CD4-positive, alpha-beta T cell treated with Interferon alpha-2 for 1 hour (primary cell): Measurements from ENCODE around the gene APOBEC3G.
"Not testable (repeated sequence)": the region's sequence is repeated elsewhere in the genome, so short reads cannot be mapped to it uniquely, and the experiment has no call there.

Experiments
- DNase-seq, 2 donors: peaks; one replicate each; pipeline ENCODE4 v3.0.0-alpha.2; 2020 to 2022

The APOBEC3G gene

GRCh38 chr22:39077026-39077840 is at the start of gene APOBEC3G:
Gene APOBEC3G (plus strand): TSS chr22:39077275. CDS start chr22:39077362, 87 bp downstream.
- DNase-seq = peak; percentile 73 to 82

GRCh38 chr22:39027717-39028116 is 49.4 kb upstream of the APOBEC3G start:
- DNase-seq = no peak

GRCh38 chr22:39028281-39028680 is 48.8 kb upstream of the APOBEC3G start:
- DNase-seq = no peak

GRCh38 chr22:39029227-39029626 is 47.8 kb upstream of the APOBEC3G start:
- DNase-seq = no peak

- DNase-seq = no peak
Observed at GRCh38 chr22:39030705-39031104, 46.4 kb upstream of the APOBEC3G start.

GRCh38 chr22:39031434-39032295 is 45.4 kb upstream of the APOBEC3G start:
- DNase-seq = not testable (repeated sequence)

- DNase-seq = not testable (repeated sequence)
Observed at GRCh38 chr22:39037071-39037470, 40.0 kb upstream of the APOBEC3G start.

GRCh38 chr22:39039306-39040126 is 37.6 kb upstream of the APOBEC3G start:
- no peak for DNase-seq

GRCh38 chr22:39040155-39040537 is 36.9 kb upstream of the APOBEC3G start:
- not testable (repeated sequence) for DNase-seq

GRCh38 chr22:39040538-39041296 is 36.4 kb upstream of the APOBEC3G start, which contains the start of gene APOBEC3F:
Gene APOBEC3F (plus strand): TSS chr22:39040864. CDS start chr22:39040961, 97 bp downstream.
- peak; percentile 78 to 87 for DNase-seq

- DNase-seq = no peak
Observed at GRCh38 chr22:39041908-39042307, 35.2 kb upstream of the APOBEC3G start.

- not testable (repeated sequence) for DNase-seq
Observed at GRCh38 chr22:39043063-39043462, 34.0 kb upstream of the APOBEC3G start.

GRCh38 chr22:39045136-39045535 is 31.9 kb upstream of the APOBEC3G start:
- not testable (repeated sequence) for DNase-seq

- DNase-seq = not testable (repeated sequence)
Observed at GRCh38 chr22:39049486-39049885, 27.6 kb upstream of the APOBEC3G start.

- not testable (repeated sequence) for DNase-seq
Observed at GRCh38 chr22:39051844-39052495, 25.1 kb upstream of the APOBEC3G start.

- DNase-seq = no peak
Observed at GRCh38 chr22:39055658-39056057, 21.4 kb upstream of the APOBEC3G start.

GRCh38 chr22:39061290-39061689 is 15.8 kb upstream of the APOBEC3G start:
- not testable (repeated sequence) for DNase-seq

- DNase-seq = not testable (repeated sequence)
Observed at GRCh38 chr22:39061951-39062350, 15.1 kb upstream of the APOBEC3G start.

- DNase-seq = not testable (repeated sequence)
Observed at GRCh38 chr22:39063904-39064303, 13.2 kb upstream of the APOBEC3G start.

- DNase-seq = not testable (repeated sequence)
Observed at GRCh38 chr22:39066442-39067276, 10.4 kb upstream of the APOBEC3G start.
